ENCODE measurements around the gene VCL. TPM values are rescaled to one million over a fixed set of nuclear protein-coding genes. Genes with fewer than 3 reads are reported as not detected.
A peak's percentile ranks its signal among the peaks of the same experiment; 100 is the strongest.
"Not testable (repeated sequence)": the region's sequence is repeated elsewhere in the genome, so short reads cannot be mapped to it uniquely, and the experiment has no call there.

The VCL gene
- total RNA-seq = 165 TPM

- intact Hi-C loops (cut with DNase I) = no loop called here
- peak; percentile 98 for ATAC-seq
- DNase-seq (ENCODE audit: low spot score) = peak; percentile 99
Measured at GRCh38 chr10:73997787-73998622, at the start of gene VCL. Gene VCL, plus strand, starts transcription at chr10:73998116. Its CDS starts 92 bp downstream, at chr10:73998208.

- intact Hi-C loops (cut with DNase I) = no loop called here
- no peak for DNase-seq (ENCODE audit: low spot score)
Measured at GRCh38 chr10:73948947-73949633, 48.8 kb upstream of the VCL start.

GRCh38 chr10:73950155-73950948, 47.6 kb upstream of the VCL start:
- ATAC-seq = peak; percentile 86
- DNase-seq (ENCODE audit: low spot score) = no peak

More at GRCh38 chr10:73948947-73949633, 48.8 kb upstream of the VCL start:
- ATAC-seq = no peak

GRCh38 chr10:73953665-73954064, 44.3 kb upstream of the VCL start:
- DNase-seq (ENCODE audit: low spot score) (peak; percentile 22), ATAC-seq (no peak)
- intact Hi-C loops (cut with DNase I) = no loop called here

More at GRCh38 chr10:73950155-73950948, 47.6 kb upstream of the VCL start:
- intact Hi-C loops (cut with DNase I) = no loop called here

- intact Hi-C loops (cut with DNase I) = no loop called here
- DNase-seq (ENCODE audit: low spot score) (no peak), ATAC-seq (no peak)
Measured at GRCh38 chr10:73954737-73955136, 43.2 kb upstream of the VCL start.

- ATAC-seq (no peak), DNase-seq (ENCODE audit: low spot score) (no peak)
- intact Hi-C loops (cut with DNase I) = no loop called here
Measured at GRCh38 chr10:73955719-73956118, 42.2 kb upstream of the VCL start.

GRCh38 chr10:73956476-73957359, 41.2 kb upstream of the VCL start:
- peak; percentile 51 for DNase-seq (ENCODE audit: low spot score)
- intact Hi-C loops (cut with DNase I) = no loop called here
- ATAC-seq = peak; percentile 49

- intact Hi-C loops (cut with DNase I) = no loop called here
- no peak for ATAC-seq
- DNase-seq (ENCODE audit: low spot score) = no peak
Measured at GRCh38 chr10:73959484-73960243, 38.3 kb upstream of the VCL start.

GRCh38 chr10:73962386-73962785, 35.5 kb upstream of the VCL start:
- ATAC-seq (no peak), DNase-seq (ENCODE audit: low spot score) (no peak)
- intact Hi-C loops (cut with DNase I) = no loop called here

GRCh38 chr10:73963533-73963932, 34.4 kb upstream of the VCL start:
- DNase-seq (ENCODE audit: low spot score); intact Hi-C loops (cut with DNase I); ATAC-seq: not testable (repeated sequence)

GRCh38 chr10:73964743-73965142, 33.2 kb upstream of the VCL start:
- no peak for ATAC-seq
- intact Hi-C loops (cut with DNase I) = no loop called here
- DNase-seq (ENCODE audit: low spot score) = no peak

- DNase-seq (ENCODE audit: low spot score); intact Hi-C loops (cut with DNase I): not testable (repeated sequence)
- ATAC-seq = peak; percentile 3
Measured at GRCh38 chr10:73965267-73965889, 32.5 kb upstream of the VCL start.

GRCh38 chr10:73965890-73966768, 31.8 kb upstream of the VCL start:
- intact Hi-C loops (cut with DNase I) = no loop called here
- peak; percentile 77 for DNase-seq (ENCODE audit: low spot score)
- peak; percentile 92 for ATAC-seq

GRCh38 chr10:73967022-73967429, 30.9 kb upstream of the VCL start:
- DNase-seq (ENCODE audit: low spot score) (no peak), ATAC-seq (no peak)
- intact Hi-C loops (cut with DNase I) = no loop called here

- ATAC-seq (no peak), DNase-seq (ENCODE audit: low spot score) (no peak)
- intact Hi-C loops (cut with DNase I) = no loop called here
Measured at GRCh38 chr10:73967544-73967943, 30.4 kb upstream of the VCL start.

- intact Hi-C loops (cut with DNase I) = no loop called here
- no peak for ATAC-seq
- no peak for DNase-seq (ENCODE audit: low spot score)
Measured at GRCh38 chr10:73968098-73968521, 29.8 kb upstream of the VCL start.
